HG03558 (cell line): Measurements from ENCODE around the gene FMNL2.

Experiments
- ATAC-seq: cut with Tn5 transposase; IDR thresholded peaks from one replicate; pipeline ENCODE4 v1.9.1; 2021; ENCODE audit warnings: moderate number of reproducible peaks; ENCODE audit not compliant: unreplicated experiment; ENCODE audit errors: extremely low read depth

The FMNL2 gene

DNA sequence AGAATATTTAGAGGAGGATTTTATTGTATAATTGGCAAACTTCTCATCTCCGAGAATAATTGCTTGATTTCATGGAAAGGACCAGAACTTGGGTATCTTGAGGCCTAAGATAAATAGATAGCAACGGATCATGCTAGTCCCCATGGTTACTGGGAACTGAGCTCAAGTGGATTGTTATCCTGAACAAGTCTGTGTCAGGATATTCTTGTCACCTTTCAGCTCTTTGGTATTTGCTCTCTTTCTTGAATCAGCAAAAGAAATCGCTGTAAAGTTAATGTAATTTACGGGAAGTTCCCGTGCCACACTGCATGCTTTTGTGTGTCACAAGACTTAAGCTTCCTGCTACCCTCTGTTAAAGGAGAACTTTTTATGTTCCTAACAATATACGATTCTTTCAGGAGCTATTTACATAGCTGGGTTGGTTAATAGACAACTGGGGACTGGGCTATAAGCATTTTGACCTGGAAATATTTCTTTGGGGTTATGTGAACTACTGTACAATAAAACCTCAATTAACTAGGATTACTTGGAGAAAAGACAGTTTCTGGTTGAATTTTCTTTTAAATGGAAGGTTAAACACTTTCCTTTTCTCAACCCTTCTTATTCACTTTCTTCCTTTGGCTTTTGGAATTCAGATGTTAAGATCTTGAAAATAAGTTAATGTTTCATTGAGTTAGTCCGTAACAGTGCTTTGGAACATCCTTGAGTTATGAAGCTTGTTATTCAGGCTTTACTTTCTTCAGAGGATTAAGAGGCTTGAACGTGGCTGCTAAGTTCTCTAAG, 151.2 kb downstream of the FMNL2 start:
- ATAC-seq, result no peak

DNA sequence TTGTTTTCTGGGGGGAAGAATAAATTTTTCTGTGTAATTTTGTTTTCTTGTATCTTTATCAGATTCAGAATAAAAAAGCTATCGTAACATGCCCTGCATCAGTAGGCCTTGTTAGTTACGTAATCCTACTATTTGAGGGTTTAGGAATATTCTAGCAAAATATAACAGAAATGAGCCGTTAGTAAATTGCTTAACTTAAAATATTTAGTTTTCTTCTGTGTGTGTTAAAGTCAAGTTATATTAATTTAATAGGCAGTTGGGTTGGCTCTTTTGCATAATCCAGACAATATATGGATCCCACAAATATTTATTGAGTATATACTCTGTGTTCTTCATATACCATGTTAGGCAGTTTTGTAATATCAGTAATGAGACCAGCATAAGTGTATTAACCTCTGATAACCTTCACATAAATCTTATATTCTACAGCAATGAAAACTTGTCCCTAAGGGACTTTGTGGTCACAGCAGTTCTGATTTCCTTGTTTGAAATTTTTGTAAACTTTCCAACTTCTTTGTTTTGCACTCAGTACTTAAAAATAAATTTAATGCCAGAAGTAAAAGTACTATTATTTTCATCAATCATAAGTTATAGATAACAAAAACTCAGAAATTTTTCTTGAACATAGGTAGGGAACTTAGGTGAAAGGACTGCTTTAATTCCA, 151.9 kb downstream of the FMNL2 start:
- ATAC-seq, result no peak

DNA sequence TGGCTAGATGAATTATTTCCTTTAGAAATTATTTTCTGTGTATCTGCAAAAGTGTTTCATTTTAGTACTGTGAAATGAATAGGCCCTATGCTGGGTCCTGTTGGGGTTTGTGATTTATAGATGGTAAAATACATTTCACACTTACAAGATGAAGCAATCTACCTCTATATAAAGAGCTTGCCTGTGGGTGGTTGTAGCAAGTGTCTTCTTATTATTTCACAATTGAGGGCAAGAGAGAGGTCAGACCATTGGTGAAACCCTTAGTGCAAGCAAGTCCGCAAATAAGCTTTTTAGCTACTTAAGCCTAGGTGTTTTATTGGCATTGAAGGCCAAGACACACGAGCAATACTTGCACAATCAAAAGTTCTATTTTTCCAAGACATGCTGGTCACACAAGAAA, 153.1 kb downstream of the FMNL2 start:
- no peak for ATAC-seq

DNA sequence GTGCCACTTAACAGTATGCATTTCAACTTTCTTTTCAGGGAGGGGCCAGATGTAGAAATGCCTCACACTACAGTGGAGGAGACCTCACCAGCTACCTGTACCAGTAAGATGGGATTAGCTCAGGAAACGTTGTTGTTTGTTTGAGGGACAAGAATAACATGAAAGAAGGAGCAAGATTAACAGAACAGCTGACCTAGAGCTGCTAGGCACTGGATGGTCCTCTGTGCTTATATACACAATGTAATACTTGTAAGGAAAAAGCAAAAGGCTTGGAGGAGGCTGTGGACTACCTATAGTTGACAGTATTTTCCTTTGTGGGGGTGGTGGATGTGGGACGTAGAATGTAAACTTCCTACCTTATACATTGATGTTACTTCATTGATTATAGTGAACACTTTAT, 154.4 kb downstream of the FMNL2 start:
- no peak for ATAC-seq

DNA sequence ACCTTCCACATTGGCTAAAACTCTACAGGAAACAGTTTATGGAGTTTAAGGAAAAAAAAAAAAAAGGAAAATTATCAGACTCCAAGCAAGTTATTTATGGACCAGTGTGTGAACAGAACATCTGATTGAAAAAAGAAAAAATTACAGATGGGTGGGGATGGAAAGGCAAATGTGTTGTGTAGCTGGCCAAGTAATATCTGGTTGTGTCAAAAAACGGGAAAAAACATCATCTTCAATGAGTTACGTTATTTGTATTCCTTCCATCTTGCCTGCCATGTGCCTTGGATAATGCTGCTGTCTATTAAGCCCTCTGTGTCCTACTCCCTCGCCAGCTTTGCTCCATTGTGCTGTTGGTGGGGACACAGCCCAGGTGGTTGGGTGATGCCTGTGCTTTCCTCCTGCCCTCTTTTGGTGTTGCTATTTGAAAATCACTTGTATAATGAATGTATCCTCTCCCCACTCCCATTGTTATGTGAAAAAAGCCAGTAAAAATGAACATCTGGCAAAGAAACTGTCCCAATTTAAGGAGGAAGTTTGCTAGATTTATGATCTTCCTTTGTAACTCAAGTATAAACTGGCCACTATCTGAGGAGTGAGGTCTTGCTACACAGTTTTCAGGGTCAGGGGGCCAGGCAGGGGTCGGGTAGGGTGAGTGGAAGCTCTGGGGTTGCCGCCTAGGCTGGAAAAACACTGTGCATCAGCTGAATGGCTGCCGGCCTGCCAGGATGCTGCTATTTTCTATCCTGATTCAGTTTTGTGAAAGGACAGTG, 155.9 kb downstream of the FMNL2 start:
- no peak for ATAC-seq

DNA sequence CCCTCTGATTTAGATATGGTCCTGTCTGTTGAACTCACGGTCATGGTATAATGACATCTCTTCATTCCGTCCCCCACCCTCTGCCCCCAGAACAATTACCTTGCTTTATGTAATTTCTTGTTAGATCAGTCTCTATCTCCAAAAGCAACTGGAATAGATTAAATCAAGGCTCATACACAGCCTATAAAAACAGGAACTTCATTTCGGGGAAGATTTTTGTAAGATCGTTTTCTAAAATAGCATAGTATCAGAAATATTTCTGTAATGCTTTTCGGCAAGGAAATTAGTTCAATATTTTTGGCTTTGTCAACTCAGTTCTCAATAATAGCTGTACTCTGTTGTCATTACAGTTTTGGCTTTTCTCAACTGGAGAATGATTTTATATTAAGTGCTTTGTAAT, 157.2 kb downstream of the FMNL2 start:
- ATAC-seq, result no peak

DNA sequence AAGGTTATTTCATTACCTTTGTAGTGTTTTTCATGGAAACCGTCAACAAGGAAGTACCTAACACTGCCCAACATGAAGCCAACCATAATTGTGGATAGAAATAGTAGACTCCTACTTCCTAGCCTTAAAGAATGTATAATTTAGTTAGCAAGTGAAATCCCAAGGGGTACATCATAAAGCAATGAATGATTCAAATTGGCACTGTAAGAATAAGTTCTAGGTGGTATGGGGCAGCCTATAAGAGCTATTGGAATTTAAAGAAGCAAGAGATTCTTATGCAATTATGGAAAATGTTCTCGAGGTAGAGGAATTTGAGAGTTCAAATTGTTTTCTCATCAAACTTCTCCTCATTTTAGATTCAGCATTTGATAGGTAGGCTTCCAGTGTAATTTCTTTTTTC, 157.9 kb downstream of the FMNL2 start:
- no peak for ATAC-seq

DNA sequence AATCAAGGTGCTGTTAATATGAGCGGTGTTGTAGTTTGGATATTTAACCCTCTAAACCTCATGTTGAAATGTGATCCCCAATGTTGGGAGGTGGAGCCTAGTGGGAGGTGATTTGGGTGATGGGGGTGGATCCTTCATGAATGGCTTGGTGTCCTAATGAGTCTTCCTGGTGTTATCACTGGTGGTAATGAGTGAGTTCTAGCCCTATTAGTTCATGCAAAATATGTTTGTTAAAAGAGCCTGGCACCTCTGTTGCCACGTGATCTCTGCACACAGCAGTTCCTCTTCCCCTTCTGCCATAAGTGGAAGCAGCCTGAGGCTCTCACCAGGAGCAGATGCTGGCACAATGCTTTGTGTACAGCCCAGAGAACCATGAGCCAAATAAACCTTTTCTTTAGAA, 158.4 kb downstream of the FMNL2 start:
- ATAC-seq, result no peak

DNA sequence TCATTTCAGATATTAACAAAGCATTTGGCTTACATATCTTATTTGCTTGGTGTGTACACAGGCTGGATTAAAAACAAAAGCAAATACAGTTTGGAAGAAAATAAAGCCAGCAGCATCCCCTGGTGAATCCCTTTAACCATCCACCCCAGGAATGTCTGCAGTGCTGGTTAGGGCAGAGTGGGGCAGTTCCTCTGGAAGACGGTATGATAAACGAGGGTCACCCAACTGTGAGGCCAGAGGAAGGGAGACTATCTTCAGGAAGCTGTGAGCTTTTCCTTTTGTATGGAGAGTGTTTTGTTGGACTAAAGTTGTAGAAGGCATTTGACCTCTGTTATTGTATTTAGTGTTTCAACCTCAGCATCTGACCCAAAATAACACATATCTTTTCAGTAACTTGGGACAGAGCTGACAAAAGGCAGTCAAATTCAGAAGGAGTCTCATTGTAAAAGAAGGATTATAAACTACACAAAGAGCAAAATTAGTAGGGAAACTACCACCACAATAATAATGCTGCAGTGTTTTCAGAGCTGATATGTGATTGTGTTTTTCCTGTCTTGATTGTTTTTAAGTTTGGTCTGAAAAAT, 159.1 kb downstream of the FMNL2 start:
- ATAC-seq, result no peak

DNA sequence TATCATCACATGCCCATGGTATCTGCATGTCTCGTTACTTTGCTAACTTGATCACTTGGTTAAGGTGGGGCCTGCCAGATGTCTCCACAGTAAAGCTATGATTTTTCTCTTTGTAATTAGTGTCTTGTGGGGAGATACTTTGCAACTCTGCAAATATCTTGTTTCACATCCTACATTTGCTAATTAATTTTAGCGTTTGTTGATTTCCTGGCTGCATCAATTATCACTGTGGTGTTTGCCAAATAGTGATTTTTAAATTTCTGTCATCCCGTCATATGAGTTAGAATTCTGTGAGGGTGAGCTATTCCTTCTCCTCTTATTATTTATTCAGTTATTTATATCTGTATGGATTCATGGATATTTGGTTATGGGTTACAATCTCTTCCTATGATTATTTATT, 161.4 kb downstream of the FMNL2 start:
- ATAC-seq, result no peak

DNA sequence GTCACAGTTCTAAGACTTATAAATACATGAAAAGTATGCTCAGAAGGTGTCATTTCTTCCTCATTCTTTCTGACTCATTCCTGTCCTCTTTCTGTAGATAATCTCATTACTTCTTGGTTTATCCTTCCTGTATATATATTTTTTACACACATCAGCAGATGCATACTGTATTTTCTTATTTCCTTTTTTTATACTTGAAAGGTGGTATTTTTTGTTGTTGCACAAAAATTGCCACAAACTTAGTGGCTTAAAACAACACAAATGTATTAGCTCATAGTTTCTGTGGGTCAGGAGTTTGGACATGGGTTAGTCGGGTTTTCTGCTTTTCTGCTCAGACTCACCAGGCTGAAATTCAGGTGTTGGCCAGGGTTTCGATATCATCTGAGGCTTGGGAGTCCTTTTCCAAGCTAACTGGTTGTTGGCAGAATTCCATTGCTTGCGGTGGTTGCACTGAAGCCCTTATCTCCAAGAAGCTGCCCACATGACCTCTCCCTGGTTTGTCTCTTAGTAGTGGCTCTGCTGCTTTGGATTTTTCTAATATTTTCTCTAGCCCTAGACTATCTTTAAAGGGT, 162.6 kb downstream of the FMNL2 start:
- ATAC-seq, result no peak

DNA sequence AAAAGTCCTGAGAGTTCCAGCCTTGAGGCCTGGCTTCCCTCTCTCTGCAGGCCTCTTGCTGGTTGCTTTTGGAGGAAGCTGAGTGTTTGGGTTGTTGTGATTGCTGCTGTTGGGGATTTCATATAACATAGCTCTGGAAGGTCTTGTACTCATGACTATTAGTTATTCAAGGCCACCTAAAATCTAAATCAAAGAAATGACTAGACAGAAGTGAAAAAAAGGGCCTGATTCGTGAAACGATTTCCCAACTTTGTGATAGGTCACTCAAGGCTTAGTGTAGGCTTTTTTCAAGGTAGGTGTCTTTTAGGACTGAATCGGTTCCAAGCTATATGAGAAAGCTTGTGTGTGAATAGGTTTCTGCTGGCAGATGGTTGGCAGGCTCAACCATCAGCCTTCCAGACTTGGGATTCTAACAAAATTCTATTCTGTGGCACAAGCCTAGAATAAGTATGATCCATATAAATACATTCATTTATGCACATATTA, 164.4 kb downstream of the FMNL2 start:
- no peak for ATAC-seq

DNA sequence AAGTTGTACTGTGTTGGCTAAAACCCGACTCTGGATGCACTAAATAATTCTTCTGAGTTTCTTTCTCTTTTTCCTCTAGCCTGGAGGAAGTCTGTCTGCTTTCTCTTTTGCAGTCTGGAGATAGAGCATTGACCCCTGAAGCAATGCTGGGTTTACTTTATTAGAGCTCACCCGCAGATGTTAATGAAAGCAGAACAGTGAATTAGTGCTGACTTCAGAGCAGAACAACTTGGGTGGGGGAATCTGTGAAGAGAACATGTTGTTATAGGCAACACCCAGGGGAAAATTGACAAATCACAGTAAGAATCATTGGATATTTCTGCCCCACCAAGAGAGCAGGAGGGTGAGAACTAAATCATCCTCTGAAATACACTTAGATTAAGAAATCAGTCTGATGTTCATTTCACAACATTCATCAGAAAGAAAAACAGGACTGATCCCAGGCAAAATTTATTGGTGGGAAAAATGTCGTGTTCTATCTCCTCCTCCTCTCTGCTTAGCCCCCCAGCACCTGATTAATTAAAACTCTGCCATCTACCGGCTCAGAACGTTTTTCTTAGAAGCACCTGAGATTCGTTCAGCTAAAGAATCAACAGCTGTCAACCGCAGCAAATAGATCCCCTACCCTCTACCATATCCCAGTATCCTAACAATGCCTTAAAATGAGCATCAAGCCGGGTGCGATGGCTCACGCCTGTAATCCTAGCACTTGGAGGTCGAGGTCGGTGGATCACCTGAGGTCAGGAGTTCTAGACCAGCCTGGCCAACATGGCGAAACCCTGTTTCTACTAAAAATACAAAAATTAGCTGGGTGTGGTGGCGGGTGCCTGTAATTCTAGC, 165.1 kb downstream of the FMNL2 start:
- ATAC-seq, result no peak

DNA sequence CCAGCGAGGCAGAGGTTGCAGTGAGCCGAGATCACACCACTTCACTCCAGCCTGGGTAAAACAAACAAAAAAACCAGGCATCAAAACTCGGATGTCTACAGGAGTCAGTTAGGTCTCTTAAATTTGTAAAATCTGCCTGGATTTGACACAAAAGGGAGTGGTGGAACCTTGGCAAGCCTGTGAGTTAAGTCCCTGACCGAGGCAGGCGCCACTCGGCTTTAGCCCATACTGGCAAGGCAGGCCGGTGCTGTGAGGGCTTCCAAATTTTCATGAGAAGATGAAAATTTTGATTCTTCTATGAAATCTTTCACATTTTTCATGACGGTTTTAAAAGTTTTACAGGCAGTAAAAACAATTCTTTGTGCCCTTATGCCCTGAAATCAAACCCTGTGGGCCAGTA, 165.8 kb downstream of the FMNL2 start:
- no peak for ATAC-seq

DNA sequence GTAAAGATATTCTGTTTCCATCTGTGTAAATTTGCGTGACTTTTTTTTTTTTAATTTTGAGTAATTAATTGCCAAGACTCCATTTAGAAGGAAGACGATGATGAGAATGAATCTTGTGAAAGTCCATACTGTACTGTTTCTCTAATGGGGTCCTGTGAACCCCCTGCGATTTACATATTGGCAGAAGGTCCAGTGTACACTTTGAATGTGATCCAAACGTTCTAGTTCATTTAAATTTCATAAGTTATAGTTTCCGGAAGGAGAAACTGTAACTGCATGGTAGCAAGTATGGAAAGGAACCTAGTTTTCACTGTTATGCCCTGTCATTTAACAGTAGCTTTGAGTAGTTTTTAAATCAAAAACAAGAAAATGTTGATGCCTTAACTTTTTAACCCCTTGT, 166.7 kb downstream of the FMNL2 start:
- ATAC-seq, result no peak

DNA sequence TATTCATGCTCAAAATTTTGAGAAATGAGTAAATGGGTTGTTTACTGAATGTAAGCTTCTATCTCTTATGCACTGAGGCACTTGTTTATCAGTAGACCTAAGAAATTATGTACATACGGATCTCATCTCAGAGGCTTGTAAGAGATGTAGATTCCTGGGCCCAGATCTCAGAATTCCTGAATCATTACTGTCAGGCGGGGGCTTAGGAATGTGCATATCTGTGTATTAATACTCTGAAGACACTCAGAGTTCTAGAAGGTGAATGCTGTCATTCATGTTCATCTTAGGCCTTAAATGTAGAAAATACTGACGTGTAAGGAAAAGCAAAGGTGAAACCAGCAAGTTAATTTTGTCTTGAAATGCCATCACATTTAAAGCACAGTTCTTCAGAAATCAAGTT, 169.6 kb downstream of the FMNL2 start:
- ATAC-seq, result no peak

DNA sequence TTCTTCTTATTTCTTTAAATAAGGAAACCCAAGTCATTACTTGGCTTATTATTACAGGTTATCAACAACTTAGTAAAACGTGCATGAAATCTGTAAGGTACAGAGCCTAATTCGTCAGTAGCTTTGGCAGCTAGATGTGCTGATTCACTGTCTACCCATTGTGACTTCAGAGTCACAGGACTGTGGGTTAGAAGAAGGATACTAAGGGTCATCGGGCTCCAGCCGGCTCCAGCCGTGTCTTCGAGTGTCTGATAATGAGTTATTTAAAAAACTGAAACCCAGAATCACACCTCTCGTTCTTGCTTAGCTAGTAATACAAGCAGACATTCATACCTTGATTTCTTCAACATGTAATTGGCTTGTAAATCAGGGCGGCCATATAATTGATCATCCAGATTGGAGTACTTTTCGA, 170.5 kb downstream of the FMNL2 start:
- ATAC-seq, result no peak

DNA sequence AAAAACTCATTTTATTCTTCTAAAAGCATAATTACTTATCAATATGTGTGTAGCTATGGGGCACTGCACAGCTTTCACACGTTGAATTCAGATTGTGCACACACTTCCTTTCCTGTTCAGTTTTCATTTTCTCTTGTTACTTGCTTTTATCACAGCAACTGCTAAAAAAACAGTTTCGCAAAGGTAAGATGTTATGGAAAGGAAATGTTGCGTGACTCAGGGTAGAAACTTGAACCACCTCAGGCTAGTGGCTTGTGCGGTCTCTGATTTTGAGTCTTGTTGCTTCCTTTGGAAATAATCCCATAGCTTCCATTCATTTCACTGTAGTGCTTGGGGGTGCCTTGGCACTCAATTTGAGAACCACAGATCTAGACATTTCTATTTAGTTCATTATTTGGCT, 171.9 kb downstream of the FMNL2 start:
- no peak for ATAC-seq

DNA sequence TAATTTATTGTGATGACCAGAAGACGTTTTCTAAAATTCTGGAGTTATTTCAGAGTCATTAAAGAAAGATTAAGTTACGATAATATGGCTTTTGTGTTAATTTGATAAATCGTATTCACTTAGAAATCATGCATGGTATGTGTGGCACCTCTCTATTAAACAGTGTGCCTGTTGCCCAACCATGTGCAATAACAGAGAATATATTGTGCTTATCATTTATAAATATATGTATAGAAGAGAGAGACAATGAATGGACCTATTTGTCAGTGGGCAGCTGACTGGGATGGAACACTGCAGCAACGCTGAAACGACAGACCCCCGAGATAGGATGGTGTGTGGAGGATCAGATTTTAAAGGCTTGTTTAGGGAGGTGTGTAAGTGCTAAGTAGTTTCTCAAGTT, 172.9 kb downstream of the FMNL2 start:
- ATAC-seq, result no peak

DNA sequence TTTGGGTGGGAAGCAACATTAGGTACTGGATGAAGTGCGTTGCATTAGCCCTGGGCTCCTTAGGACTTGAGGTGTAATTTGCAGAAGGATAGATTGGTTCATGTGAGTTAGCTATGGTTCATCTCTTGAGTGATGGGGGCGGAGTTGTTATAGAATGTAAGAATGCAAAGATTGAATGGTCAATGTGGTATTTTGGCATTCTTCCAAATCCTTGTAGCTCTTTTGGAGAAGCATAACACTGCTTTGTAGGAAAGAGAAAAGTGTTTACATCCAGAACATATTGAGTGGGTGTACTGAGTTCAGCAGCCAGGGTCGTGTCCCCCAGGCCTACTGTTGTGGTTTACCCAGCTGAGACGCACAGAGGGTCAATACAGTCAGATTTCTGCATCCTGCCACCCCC, 173.5 kb downstream of the FMNL2 start:
- no peak for ATAC-seq
